Effector CD8-positive, alpha-beta T cell (primary cell): ENCODE measurements around the gene UQCRQ.

Source experiments
- DNase-seq: peaks from one replicate; lab custom pipeline; 2025; lab: John Stamatoyannopoulos, UW

The UQCRQ gene

DNA sequence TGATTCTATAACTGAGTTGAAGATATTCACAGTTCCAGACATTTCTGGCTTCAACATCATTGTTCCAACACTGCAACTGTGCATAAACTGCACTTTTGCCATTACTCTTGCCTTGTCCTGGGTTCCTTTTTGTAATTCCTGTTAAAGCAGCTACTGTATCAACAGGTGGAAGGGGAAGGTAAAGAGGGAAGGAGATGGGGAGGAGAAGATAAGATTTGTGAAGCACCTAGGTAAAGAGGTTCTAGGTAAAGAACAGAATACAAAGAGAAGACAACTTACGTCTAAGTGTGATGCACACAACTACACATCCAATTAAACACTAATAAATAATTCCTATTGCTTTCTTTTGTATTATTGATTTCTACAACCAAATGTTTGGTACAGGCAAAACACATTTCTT lies 43.3 kb downstream of the UQCRQ start:
- no peak for DNase-seq

DNA sequence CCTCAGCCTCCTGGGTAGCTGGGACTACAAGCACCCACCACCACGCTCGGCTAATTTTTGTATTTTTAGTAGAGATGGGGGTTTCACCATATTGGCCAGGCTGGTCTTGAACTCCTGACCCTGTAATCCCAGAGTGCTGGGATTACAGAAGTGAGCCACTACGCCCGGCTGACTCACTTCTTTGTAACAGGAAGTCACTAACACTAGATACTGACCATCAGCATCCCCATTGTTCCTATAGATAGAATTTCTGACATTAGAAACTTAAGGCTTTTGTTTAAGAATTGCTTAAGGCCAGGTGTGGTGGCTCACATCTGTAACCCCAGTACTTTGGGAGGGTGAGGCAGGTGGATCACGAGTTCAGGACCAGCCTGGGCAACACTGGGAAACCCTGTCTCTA lies 49.2 kb downstream of the UQCRQ start:
- no peak for DNase-seq

DNA sequence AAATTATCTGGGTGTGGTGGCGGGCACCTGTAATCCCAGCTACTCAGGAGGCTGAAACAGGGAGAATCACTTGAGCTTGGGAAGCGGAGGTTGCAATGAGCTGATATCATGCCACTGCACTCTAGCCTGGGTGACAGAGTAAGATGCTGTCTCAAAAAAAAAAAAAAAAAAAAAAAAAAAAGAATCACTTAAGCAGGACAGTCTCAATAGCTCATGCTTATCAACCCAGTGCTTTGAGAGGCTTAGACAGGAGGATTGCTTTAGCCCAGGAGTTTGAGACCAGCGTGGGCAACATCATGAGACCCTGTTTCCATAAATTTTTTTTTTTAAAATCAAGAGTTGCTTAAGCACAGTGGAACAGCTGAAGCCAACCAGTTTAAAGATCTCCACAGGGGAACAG lies 49.6 kb downstream of the UQCRQ start:
- no peak for DNase-seq
